H9 (cell line): ENCODE data around the gene UMOD. TPM values are rescaled to one million over a fixed set of nuclear protein-coding genes. Genes with fewer than 3 reads are reported as not detected.

Source experiments
- DNase-seq: peaks from one replicate; pipeline ENCODE4 v3.0.0-alpha.2; 2017
- H2AFZ ChIP-seq: one replicate; pipeline ENCODE4 v1.6.1; 2013; ENCODE audit warnings: mild to moderate bottlenecking, low read length, control low read depth, moderate library complexity
- H2AK5ac ChIP-seq: 2 replicates; pipeline ENCODE4 v1.6.1; 2013; ENCODE audit warnings: low read length, control low read depth, mixed read lengths; ENCODE audit not compliant: insufficient read length
- H2BK120ac ChIP-seq: one replicate; pipeline ENCODE4 v1.6.1; 2013; ENCODE audit warnings: low read depth, mild to moderate bottlenecking, low read length, control low read depth, inconsistent platforms; ENCODE audit not compliant: poor library complexity, severe bottlenecking
- H2BK12ac ChIP-seq: 2 replicates; pipeline ENCODE4 v1.6.1; 2013; ENCODE audit warnings: low read length, control low read depth, mixed read lengths, low read depth; ENCODE audit not compliant: insufficient read length
- H2BK15ac ChIP-seq: 2 replicates; pipeline ENCODE4 v1.6.1; 2013; ENCODE audit warnings: low read depth, low read length, control low read depth
- H2BK20ac ChIP-seq: one replicate; pipeline ENCODE4 v1.6.1; 2013; ENCODE audit warnings: low read depth, mild to moderate bottlenecking, low read length, control low read depth, inconsistent platforms; ENCODE audit not compliant: poor library complexity, severe bottlenecking
- H2BK5ac ChIP-seq: 2 replicates; pipeline ENCODE4 v1.6.1; 2013; ENCODE audit warnings: low read length, control low read depth, mixed read lengths; ENCODE audit not compliant: insufficient read length
- H3K14ac ChIP-seq: 2 replicates; pipeline ENCODE4 v1.6.1; 2013; ENCODE audit warnings: low read length, control low read depth; ENCODE audit not compliant: insufficient read depth
- H3K18ac ChIP-seq: 2 replicates; pipeline ENCODE4 v1.6.1; 2013; ENCODE audit warnings: low read depth, mild to moderate bottlenecking, mixed read lengths, low read length, control low read depth; ENCODE audit not compliant: insufficient read length
- H3K23ac ChIP-seq: 2 replicates; pipeline ENCODE4 v1.6.1; 2013; ENCODE audit warnings: low read length, control low read depth, mixed read lengths, low read depth; ENCODE audit not compliant: insufficient read length
- H3K23me2 ChIP-seq: 2 replicates; pipeline ENCODE4 v1.6.1; 2013; ENCODE audit warnings: low read depth, mild to moderate bottlenecking, mixed read lengths, low read length, control low read depth; ENCODE audit not compliant: insufficient read length, poor library complexity, severe bottlenecking
- H3K27ac ChIP-seq: 2 replicates; pipeline ENCODE4 v1.5.1; 2013; ENCODE audit warnings: low read length, control low read depth, mixed read lengths, low read depth; ENCODE audit not compliant: insufficient read length
- H3K27me3 ChIP-seq: 2 replicates; pipeline ENCODE4 v1.6.1; 2013; ENCODE audit warnings: low read length, control low read depth, inconsistent platforms; ENCODE audit not compliant: insufficient read depth
- H3K4ac ChIP-seq: 2 replicates; pipeline ENCODE4 v1.6.1; 2013; ENCODE audit warnings: low read depth, mild to moderate bottlenecking, control low read depth, inconsistent platforms, low read length, moderate library complexity
- H3K4me1 ChIP-seq: 2 replicates; pipeline ENCODE4 v1.6.1; 2013; ENCODE audit warnings: low read length, control low read depth, inconsistent platforms; ENCODE audit not compliant: insufficient read depth
- H3K4me2 ChIP-seq: 2 replicates; pipeline ENCODE4 v1.6.1; 2013; ENCODE audit warnings: low read length, control low read depth, mixed read lengths; ENCODE audit not compliant: insufficient read length, insufficient read depth
- H3K56ac ChIP-seq: 2 replicates; pipeline ENCODE4 v1.6.1; 2013; ENCODE audit warnings: low read depth, mild to moderate bottlenecking, mixed read lengths, low read length, control low read depth; ENCODE audit not compliant: insufficient read length
- H3K79me1 ChIP-seq: 2 replicates; pipeline ENCODE4 v1.6.1; 2013; ENCODE audit warnings: low read depth, mild to moderate bottlenecking, moderate library complexity, low read length, control low read depth, inconsistent platforms; ENCODE audit not compliant: insufficient read depth, poor library complexity, severe bottlenecking
- H3K79me2 ChIP-seq: 2 replicates; pipeline ENCODE4 v1.6.1; 2013; ENCODE audit warnings: low read length, control low read depth, inconsistent platforms; ENCODE audit not compliant: insufficient read depth
- H3K9ac ChIP-seq: 2 replicates; pipeline ENCODE4 v1.6.1; 2013; ENCODE audit warnings: low read length, control low read depth, mixed read lengths; ENCODE audit not compliant: insufficient read length; ENCODE audit errors: extremely low read depth
- H3K9me3 ChIP-seq: one replicate; pipeline ENCODE4 v1.6.1; 2013; ENCODE audit warnings: low read depth, low read length, inconsistent platforms; ENCODE audit not compliant: control insufficient read depth
- H3T11ph ChIP-seq: one replicate; pipeline ENCODE4 v1.6.1; 2013; ENCODE audit warnings: mild to moderate bottlenecking, low read length, control low read depth, inconsistent platforms
- H4K20me1 ChIP-seq: one replicate; pipeline ENCODE4 v1.6.1; 2013; ENCODE audit not compliant: control insufficient read depth, insufficient read length, insufficient read depth
- H4K5ac ChIP-seq: 2 replicates; pipeline ENCODE4 v1.6.1; 2013; ENCODE audit warnings: low read depth, mild to moderate bottlenecking, mixed read lengths, low read length, control low read depth; ENCODE audit not compliant: insufficient read length
- H4K8ac ChIP-seq: replicated peaks from 2 replicates; pipeline ENCODE4 v1.6.1; 2013; ENCODE audit warnings: low read length, control low read depth, mixed read lengths, low read depth; ENCODE audit not compliant: insufficient read length
- H4K91ac ChIP-seq: 2 replicates; pipeline ENCODE4 v1.6.1; 2013; ENCODE audit warnings: low read depth, mild to moderate bottlenecking, moderate library complexity, mixed read lengths, low read length, control low read depth; ENCODE audit not compliant: insufficient read length
- H3K27ac Mint-ChIP-seq, 3 experiments: 2 replicates in 2 of 3; 3 replicates in 1 of 3; pipeline ENCODE4 v1.8.0; 2020 to 2021; ENCODE audit warnings: mixed read lengths in 3 of 3, mild to moderate bottlenecking in 1 of 3, moderate library complexity in 1 of 3
- H3K27me3 Mint-ChIP-seq: 2 replicates; pipeline ENCODE4 v1.8.0; 2021; ENCODE audit warnings: low read depth, mild to moderate bottlenecking, moderate library complexity, mixed read lengths
- H3K36me3 Mint-ChIP-seq, 3 experiments: 2 replicates in 2 of 3; 3 replicates in 1 of 3; pipeline ENCODE4 v1.8.0; 2020 to 2021; ENCODE audit warnings: low read depth in 3 of 3, mixed read lengths in 3 of 3; ENCODE audit not compliant: insufficient read depth in 1 of 3
- H3K4me1 Mint-ChIP-seq, 2 experiments: 2 replicates each; pipeline ENCODE4 v1.8.0; 2020; ENCODE audit warnings: mixed read lengths in 2 of 2
- H3K4me3 Mint-ChIP-seq, 2 experiments: 2 replicates in 1 of 2; 3 replicates in 1 of 2; pipeline ENCODE4 v1.8.0; 2020 to 2021; ENCODE audit warnings: mild to moderate bottlenecking in 2 of 2, mixed read lengths in 2 of 2, moderate library complexity in 1 of 2
- H3K9me3 Mint-ChIP-seq, 2 experiments: 2 replicates in 1 of 2; 3 replicates in 1 of 2; pipeline ENCODE4 v1.8.0; 2020; ENCODE audit warnings: mild to moderate bottlenecking in 2 of 2, mixed read lengths in 2 of 2, moderate library complexity in 1 of 2
- WGBS: extraction: QIAGEN DNeasy Blood & Tissue Kit; methylation state at CpG from one replicate; pipeline ENCODE4 v1.1.7; 2013; ENCODE audit warnings: missing lambda C conversion rate, low lambda C conversion rate, mixed read lengths; ENCODE audit not compliant: insufficient read length; ENCODE audit errors: extremely low coverage; 5-methylcytosine and 5-hydroxymethylcytosine counted together
- total RNA-seq: library from RNA; stranded (reverse); gene quantifications from 2 replicates; pipeline ENCODE4 v1.2.1, GENCODE V29; 2021
- TF ChIP-seq, protein P1 (sequence below): fragments of 200-600 bp; sonication (generic); conservative IDR thresholded peaks from 3 replicates; pipeline ENCODE4 v1.8.0; 2021; ENCODE audit warnings: antibody characterized with exemption, mild to moderate bottlenecking

The UMOD gene
- total RNA-seq, 1 experiment from 2014 or later = not detected

DNA sequence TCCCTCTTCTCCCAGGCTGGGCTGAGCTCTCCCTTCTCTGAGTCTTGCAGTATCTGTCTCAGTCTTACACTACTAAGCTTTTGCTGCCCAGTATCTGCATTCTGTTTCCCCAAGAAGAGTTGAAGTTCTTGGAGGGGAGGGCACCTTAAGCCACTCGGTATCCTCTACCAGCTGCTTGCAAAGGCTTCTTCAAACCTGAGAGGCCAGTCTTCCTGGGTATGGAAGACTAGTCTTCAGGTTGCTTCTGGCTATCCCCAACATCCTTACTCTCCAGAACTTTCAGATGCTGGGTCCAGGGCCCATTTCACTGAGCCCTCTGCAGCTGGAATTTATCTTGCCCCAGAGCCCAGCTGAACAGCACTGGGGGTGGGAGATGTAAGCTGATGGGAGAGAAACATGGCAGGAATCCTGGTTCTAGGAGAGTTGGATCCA, 45.3 kb downstream of the UMOD start:
- H3K4me1 Mint-ChIP-seq = no peaks in the 10 kb centered on the region
- Histone ChIP-seq H4K91ac (no peak overlapping the region), H3K27me3 (no peaks in the 10 kb centered on the region), H2AK5ac (no peak overlapping the region), H3K4me2 (no peak overlapping the region), H3K56ac (no peak overlapping the region), H3K18ac (no peak overlapping the region), H4K5ac (no peak overlapping the region), H3K4me1 (no peaks in the 10 kb centered on the region), H4K8ac (no peak overlapping the region), H3T11ph (no peak overlapping the region), H3K4ac (no peak overlapping the region), H3K23ac (no peak overlapping the region), H2BK20ac (no peak overlapping the region), H3K79me2 (no peaks in the 10 kb centered on the region), H2BK5ac (no peak overlapping the region), H2BK12ac (no peak overlapping the region), H3K14ac (no peak overlapping the region), H2AFZ (no peak overlapping the region), H3K9me3 (no peaks in the 10 kb centered on the region), H3K27ac (no peak overlapping the region), H3K23me2 (no peaks in the 10 kb centered on the region), H3K9ac (no peak overlapping the region), H3K79me1 (no peaks in the 10 kb centered on the region), H2BK15ac (no peak overlapping the region), H2BK120ac (no peak overlapping the region), H4K20me1 (no peaks in the 10 kb centered on the region)
- no peaks in the 10 kb centered on the region; the same call in 1 of the 2 replicates for H3K27me3 Mint-ChIP-seq
- TF ChIP-seq, protein P1, sequence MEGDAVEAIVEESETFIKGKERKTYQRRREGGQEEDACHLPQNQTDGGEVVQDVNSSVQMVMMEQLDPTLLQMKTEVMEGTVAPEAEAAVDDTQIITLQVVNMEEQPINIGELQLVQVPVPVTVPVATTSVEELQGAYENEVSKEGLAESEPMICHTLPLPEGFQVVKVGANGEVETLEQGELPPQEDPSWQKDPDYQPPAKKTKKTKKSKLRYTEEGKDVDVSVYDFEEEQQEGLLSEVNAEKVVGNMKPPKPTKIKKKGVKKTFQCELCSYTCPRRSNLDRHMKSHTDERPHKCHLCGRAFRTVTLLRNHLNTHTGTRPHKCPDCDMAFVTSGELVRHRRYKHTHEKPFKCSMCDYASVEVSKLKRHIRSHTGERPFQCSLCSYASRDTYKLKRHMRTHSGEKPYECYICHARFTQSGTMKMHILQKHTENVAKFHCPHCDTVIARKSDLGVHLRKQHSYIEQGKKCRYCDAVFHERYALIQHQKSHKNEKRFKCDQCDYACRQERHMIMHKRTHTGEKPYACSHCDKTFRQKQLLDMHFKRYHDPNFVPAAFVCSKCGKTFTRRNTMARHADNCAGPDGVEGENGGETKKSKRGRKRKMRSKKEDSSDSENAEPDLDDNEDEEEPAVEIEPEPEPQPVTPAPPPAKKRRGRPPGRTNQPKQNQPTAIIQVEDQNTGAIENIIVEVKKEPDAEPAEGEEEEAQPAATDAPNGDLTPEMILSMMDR = no peak
- H3K36me3 Mint-ChIP-seq = no peaks in the 10 kb centered on the region
- peaks cover 0 to 4% of the 10 kb centered on the region in 2 experiments; a peak in 1 of 5 replicates for H3K9me3 Mint-ChIP-seq
- no peak overlapping the region for H3K27ac Mint-ChIP-seq
- no peak overlapping the region for H3K4me3 Mint-ChIP-seq
- no peak for DNase-seq
- no CpG with 5 or more reads among the region's 1 CpG for WGBS
